ENCODE measurements around the gene HES6. TPM values are rescaled to one million over a fixed set of nuclear protein-coding genes. Genes with fewer than 3 reads are reported as not detected.
"Not testable (repeated sequence)": the region's sequence is repeated elsewhere in the genome, so short reads cannot be mapped to it uniquely, and the experiment has no call there.

HES6 gene
- total RNA-seq, 1 experiment from 2014 or later, result 17.2 TPM

GRCh38 chr2:238277695-238278094 lies 37.9 kb upstream of the HES6 start:
- H3K4me3 ChIP-seq (ENCODE audit: low read depth, low read length, poor library complexity, severe bottlenecking), result no peak overlapping the region
- TF ChIP-seq EZH2 (IDR thresholded peaks at IDR 0.05; ENCODE audit: borderline replicate concordance, low read depth, low read length, poor library complexity, severe bottlenecking) (no peak), CTCF (conservative IDR thresholded peaks at IDR 0.05; ENCODE audit: low read depth, low read length) (peak; percentile 39)
- no peaks in the 10 kb centered on the region for H3K27me3 ChIP-seq (replicated peaks; ENCODE audit: insufficient read depth, low read depth, low read length, poor library complexity)
- DNase-seq (ENCODE audit: low spot score), result no peak
- CTCF ChIA-PET, result no interaction called here
- no peaks in the 10 kb centered on the region for H3K36me3 ChIP-seq (ENCODE audit: insufficient read depth, low read length, poor library complexity, severe bottlenecking)
- no peaks in the 10 kb centered on the region for H3K4me1 ChIP-seq (ENCODE audit: insufficient read depth, low read length, poor library complexity, severe bottlenecking)
- H3K9me3 ChIP-seq (ENCODE audit: low read depth, low read length, poor library complexity, severe bottlenecking), result no peaks in the 10 kb centered on the region
- H3K27ac ChIP-seq (ENCODE audit: low read depth, low read length, poor library complexity, severe bottlenecking), result no peak overlapping the region
- POLR2A ChIA-PET (ENCODE audit: low non-redundant PET), result no interaction called here
- BruUV-seq (replicated peaks), result no TSS peak
- intact Hi-C loops (cut with micrococcal nuclease; ENCODE audit: unreplicated experiment), result no loop called here

GRCh38 chr2:238274152-238274865 lies 34.5 kb upstream of the HES6 start:
- no peak for DNase-seq (ENCODE audit: low spot score)
- BruUV-seq (replicated peaks), result no TSS peak
- Histone ChIP-seq H3K36me3 (ENCODE audit: insufficient read depth, low read length, poor library complexity, severe bottlenecking) (no peaks in the 10 kb centered on the region), H3K27ac (ENCODE audit: low read depth, low read length, poor library complexity, severe bottlenecking) (no peak overlapping the region), H3K4me1 (ENCODE audit: insufficient read depth, low read length, poor library complexity, severe bottlenecking) (no peaks in the 10 kb centered on the region), H3K27me3 (replicated peaks; ENCODE audit: insufficient read depth, low read depth, low read length, poor library complexity) (no peaks in the 10 kb centered on the region), H3K9me3 (ENCODE audit: low read depth, low read length, poor library complexity, severe bottlenecking) (no peaks in the 10 kb centered on the region), H3K4me3 (ENCODE audit: low read depth, low read length, poor library complexity, severe bottlenecking) (no peak overlapping the region)
- POLR2A ChIA-PET (ENCODE audit: low non-redundant PET), result no interaction called here
- intact Hi-C loops (cut with micrococcal nuclease; ENCODE audit: unreplicated experiment), result no loop called here
- CTCF ChIA-PET, result no interaction called here
- no peak for TF ChIP-seq CTCF (conservative IDR thresholded peaks at IDR 0.05; ENCODE audit: low read depth, low read length)
- no peak for TF ChIP-seq EZH2 (IDR thresholded peaks at IDR 0.05; ENCODE audit: borderline replicate concordance, low read depth, low read length, poor library complexity, severe bottlenecking)

GRCh38 chr2:238273433-238273832 lies 33.6 kb upstream of the HES6 start:
- CTCF ChIA-PET; H3K9me3 ChIP-seq (ENCODE audit: low read depth, low read length, poor library complexity, severe bottlenecking); intact Hi-C loops (cut with micrococcal nuclease; ENCODE audit: unreplicated experiment); H3K27ac ChIP-seq (ENCODE audit: low read depth, low read length, poor library complexity, severe bottlenecking); POLR2A ChIA-PET (ENCODE audit: low non-redundant PET); H3K36me3 ChIP-seq (ENCODE audit: insufficient read depth, low read length, poor library complexity, severe bottlenecking); H3K4me3 ChIP-seq (ENCODE audit: low read depth, low read length, poor library complexity, severe bottlenecking); DNase-seq (ENCODE audit: low spot score); H3K27me3 ChIP-seq (replicated peaks; ENCODE audit: insufficient read depth, low read depth, low read length, poor library complexity); H3K4me1 ChIP-seq (ENCODE audit: insufficient read depth, low read length, poor library complexity, severe bottlenecking); BruUV-seq (replicated peaks): not testable (repeated sequence)

- no peak for DNase-seq (ENCODE audit: low spot score)
- H3K4me3 ChIP-seq (ENCODE audit: low read depth, low read length, poor library complexity, severe bottlenecking), result no peak overlapping the region
- BruUV-seq (replicated peaks), result no TSS peak
- no peaks in the 10 kb centered on the region for H3K9me3 ChIP-seq (ENCODE audit: low read depth, low read length, poor library complexity, severe bottlenecking)
- CTCF ChIA-PET, result no interaction called here
- intact Hi-C loops (cut with micrococcal nuclease; ENCODE audit: unreplicated experiment), result no loop called here
- H3K27ac ChIP-seq (ENCODE audit: low read depth, low read length, poor library complexity, severe bottlenecking), result no peak overlapping the region
- H3K4me1 ChIP-seq (ENCODE audit: insufficient read depth, low read length, poor library complexity, severe bottlenecking), result no peaks in the 10 kb centered on the region
- no peaks in the 10 kb centered on the region for H3K27me3 ChIP-seq (replicated peaks; ENCODE audit: insufficient read depth, low read depth, low read length, poor library complexity)
- no peaks in the 10 kb centered on the region for H3K36me3 ChIP-seq (ENCODE audit: insufficient read depth, low read length, poor library complexity, severe bottlenecking)
- POLR2A ChIA-PET (ENCODE audit: low non-redundant PET), result no interaction called here
- no peak for TF ChIP-seq EZH2 (IDR thresholded peaks at IDR 0.05; ENCODE audit: borderline replicate concordance, low read depth, low read length, poor library complexity, severe bottlenecking)
- TF ChIP-seq CTCF (conservative IDR thresholded peaks at IDR 0.05; ENCODE audit: low read depth, low read length), result no peak
Measured at GRCh38 chr2:238272156-238272555, 32.3 kb upstream of the HES6 start.

- H3K27ac ChIP-seq (ENCODE audit: low read depth, low read length, poor library complexity, severe bottlenecking); BruUV-seq (replicated peaks); intact Hi-C loops (cut with micrococcal nuclease; ENCODE audit: unreplicated experiment); CTCF ChIA-PET; H3K4me3 ChIP-seq (ENCODE audit: low read depth, low read length, poor library complexity, severe bottlenecking); H3K9me3 ChIP-seq (ENCODE audit: low read depth, low read length, poor library complexity, severe bottlenecking); DNase-seq (ENCODE audit: low spot score); H3K27me3 ChIP-seq (replicated peaks; ENCODE audit: insufficient read depth, low read depth, low read length, poor library complexity); POLR2A ChIA-PET (ENCODE audit: low non-redundant PET); H3K36me3 ChIP-seq (ENCODE audit: insufficient read depth, low read length, poor library complexity, severe bottlenecking); H3K4me1 ChIP-seq (ENCODE audit: insufficient read depth, low read length, poor library complexity, severe bottlenecking): not testable (repeated sequence)
Measured at GRCh38 chr2:238271686-238272085, 31.8 kb upstream of the HES6 start.
